NT2/D1 (cell line): ENCODE data around the gene WDR82.

ENCODE experiments used
- DNase-seq: peaks from one replicate; pipeline ENCODE4 v3.0.0-alpha.2; 2011; ENCODE audit warnings: low read depth, low spot score
- H3K27me3 ChIP-seq: 2 replicates; pipeline ENCODE4 v1.6.0; 2011; ENCODE audit warnings: mild to moderate bottlenecking; ENCODE audit not compliant: insufficient read length, insufficient read depth
- H3K36me3 ChIP-seq: 2 replicates; pipeline ENCODE4 v1.6.1; 2011; ENCODE audit warnings: mild to moderate bottlenecking, low read length, mixed read lengths; ENCODE audit not compliant: insufficient read depth, insufficient read length
- H3K4me1 ChIP-seq: 2 replicates; pipeline ENCODE4 v1.5.1; 2011; ENCODE audit not compliant: insufficient read depth, insufficient read length
- H3K4me3 ChIP-seq: 2 replicates; pipeline ENCODE4 v1.5.1; 2011; ENCODE audit warnings: low read depth; ENCODE audit not compliant: insufficient read length
- H3K9ac ChIP-seq: 2 replicates; pipeline ENCODE4 v1.6.0; 2011; ENCODE audit warnings: low read depth; ENCODE audit not compliant: insufficient read length
- H3K9me3 ChIP-seq: 2 replicates; pipeline ENCODE4 v1.5.1; 2011; ENCODE audit warnings: mild to moderate bottlenecking, low read length; ENCODE audit not compliant: insufficient read depth
- SUZ12 ChIP-seq: IDR thresholded peaks from 2 replicates; pipeline ENCODE4 v1.6.1; 2011; ENCODE audit not compliant: insufficient read length, insufficient read depth; ENCODE audit errors: extremely low read depth
- YY1 ChIP-seq: IDR thresholded peaks from 2 replicates; pipeline ENCODE4 v1.6.1; 2011; ENCODE audit not compliant: insufficient read length, insufficient read depth
- ZNF274 ChIP-seq: IDR thresholded peaks from 2 replicates; pipeline ENCODE4 v1.6.1; 2011; ENCODE audit warnings: mild to moderate bottlenecking, low read depth, low read length

The WDR82 gene

DNA sequence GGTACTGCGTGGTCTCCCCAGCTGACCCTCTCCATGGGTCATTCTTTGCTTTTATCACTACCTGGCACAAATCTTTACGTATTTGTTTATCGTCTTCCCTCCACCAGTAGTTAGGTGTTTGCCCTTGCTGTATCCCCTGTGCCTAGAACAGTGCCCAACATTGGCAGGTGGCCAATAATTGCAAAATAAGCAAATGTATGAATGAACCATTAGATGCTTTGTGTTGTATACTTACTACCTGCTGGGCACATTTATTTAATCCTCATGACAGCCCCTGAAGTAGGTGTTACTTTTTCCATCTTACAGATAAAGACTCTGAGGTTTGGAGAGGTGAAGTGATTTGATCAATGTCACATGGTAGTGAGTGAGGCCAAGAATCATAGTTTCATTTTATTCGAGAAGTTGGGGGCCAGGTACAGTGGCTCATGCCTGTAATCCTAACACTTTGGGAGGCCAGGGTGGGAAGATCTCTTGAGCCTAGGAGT is 37.5 kb downstream of the WDR82 start:
- Histone ChIP-seq H3K27me3 (peaks cover 7% of the 10 kb centered on the region), H3K4me1 (peaks cover 29% of the 10 kb centered on the region), H3K4me3 (no peak overlapping the region), H3K36me3 (peaks cover 9% of the 10 kb centered on the region), H3K9ac (no peak overlapping the region), H3K9me3 (no peaks in the 10 kb centered on the region)
- no peak for DNase-seq
- no peak for TF ChIP-seq ZNF274
- no peak for TF ChIP-seq YY1
- no peak for TF ChIP-seq SUZ12

DNA sequence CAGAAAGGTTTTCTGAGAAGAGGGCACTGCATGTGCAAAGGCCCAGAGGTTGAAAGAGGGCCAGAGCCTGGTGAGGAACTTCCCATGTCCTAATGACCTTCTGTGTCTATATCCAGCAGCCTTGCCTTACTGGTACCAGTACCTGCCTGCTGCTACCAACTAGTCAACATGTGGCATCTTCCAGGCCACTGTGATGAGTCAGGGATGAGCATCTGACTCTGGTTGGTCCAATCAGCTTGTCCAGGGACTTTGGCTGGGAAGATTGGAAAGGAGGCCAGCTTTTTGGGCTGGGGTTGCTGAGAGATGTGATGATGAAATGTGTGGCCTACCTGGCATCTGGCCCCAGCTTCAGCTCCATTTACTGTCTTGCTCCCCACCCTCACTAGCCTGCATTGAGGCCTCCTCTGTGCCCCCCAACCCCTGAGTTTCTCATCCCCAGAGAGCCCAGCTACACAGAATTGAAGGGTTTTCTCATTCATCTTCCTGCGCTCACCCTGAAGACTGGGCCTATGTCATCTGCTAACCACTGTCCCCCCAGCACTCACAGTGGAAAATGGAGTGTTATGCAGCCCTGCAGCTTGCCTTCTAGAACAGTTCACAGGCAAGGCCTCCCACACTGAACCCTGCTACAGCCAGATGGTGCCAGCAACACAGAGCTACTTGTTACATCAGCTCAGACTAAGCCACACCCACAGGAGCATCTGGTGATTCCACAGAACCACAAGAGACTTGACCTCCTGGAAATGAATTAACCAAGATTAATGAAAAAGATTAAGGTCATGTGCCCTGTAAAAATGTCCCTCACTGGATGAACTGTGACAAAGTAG is 38.2 kb downstream of the WDR82 start:
- Histone ChIP-seq H3K9me3 (no peaks in the 10 kb centered on the region), H3K4me3 (peak overlapping the region; percentile 96), H3K4me1 (peaks cover 30% of the 10 kb centered on the region), H3K36me3 (peaks cover 15% of the 10 kb centered on the region), H3K9ac (peak overlapping the region; percentile 97), H3K27me3 (peaks cover 3% of the 10 kb centered on the region)
- DNase-seq, result no peak
- TF ChIP-seq ZNF274 (no peak), SUZ12 (no peak), YY1 (no peak)

DNA sequence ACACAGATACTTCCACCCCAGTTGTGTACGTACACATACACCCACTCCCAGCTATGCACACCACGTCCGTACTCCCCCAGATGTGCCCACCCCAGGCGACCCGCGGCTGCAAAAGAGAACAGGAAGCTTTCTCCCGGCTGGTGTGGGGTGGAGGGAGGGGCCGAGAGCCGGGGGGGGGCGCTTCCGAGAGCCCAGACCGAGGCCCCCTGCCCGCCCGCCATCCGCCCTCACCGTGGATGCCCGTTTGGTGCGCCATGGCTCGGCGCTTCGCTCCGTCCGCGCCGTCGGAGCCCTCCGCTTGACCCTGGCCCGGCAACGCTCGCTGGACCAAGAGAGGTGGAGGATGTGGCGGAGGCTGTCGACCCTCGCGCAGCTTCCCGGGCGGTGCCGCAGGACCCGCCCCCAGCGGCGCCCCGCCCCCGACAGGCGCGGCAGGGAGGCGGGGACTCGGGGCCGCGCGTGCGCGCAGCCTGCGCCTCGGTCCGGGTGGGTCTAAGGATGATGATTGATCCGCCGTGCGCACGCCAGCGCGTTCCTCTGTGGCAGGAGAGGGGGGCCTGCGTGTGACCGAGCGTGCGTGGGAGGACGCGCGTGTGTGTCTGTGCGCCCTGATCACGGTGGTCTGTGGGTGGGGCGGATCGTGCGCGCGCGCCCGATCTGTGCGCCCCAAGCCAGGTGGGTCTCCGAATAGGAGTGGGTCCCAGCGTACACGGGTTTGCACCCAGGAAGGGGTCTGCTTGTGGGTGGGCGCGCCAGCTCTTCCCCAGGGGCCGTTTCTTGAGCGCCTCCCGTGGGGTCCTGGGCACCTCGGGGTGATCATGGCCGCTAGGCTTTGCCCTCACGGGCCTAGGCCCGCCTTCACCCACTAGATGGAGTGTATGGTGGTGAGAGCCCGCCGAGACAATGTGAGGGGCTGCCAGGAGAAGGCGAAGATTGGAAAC is 39.4 kb downstream of the WDR82 start, which contains the start of gene TWF2:
TSS of gene TWF2 (minus strand) at position 398 of the 941 bp plus-strand sequence. CDS start at position 256, 142 bp downstream.
- peaks cover 24% of the 10 kb centered on the region for H3K4me1 ChIP-seq
- H3K9me3 ChIP-seq, result no peaks in the 10 kb centered on the region
- TF ChIP-seq ZNF274 (no peak), SUZ12 (no peak), YY1 (no peak)
- H3K36me3 ChIP-seq, result peaks cover 25% of the 10 kb centered on the region
- H3K4me3 ChIP-seq, result peak within 1 kb of the TSS; percentile 96
- peak within 1 kb of the TSS; percentile 97 for H3K9ac ChIP-seq
- no peaks in the 10 kb centered on the region for H3K27me3 ChIP-seq
- DNase-seq, result peak; percentile 63

DNA sequence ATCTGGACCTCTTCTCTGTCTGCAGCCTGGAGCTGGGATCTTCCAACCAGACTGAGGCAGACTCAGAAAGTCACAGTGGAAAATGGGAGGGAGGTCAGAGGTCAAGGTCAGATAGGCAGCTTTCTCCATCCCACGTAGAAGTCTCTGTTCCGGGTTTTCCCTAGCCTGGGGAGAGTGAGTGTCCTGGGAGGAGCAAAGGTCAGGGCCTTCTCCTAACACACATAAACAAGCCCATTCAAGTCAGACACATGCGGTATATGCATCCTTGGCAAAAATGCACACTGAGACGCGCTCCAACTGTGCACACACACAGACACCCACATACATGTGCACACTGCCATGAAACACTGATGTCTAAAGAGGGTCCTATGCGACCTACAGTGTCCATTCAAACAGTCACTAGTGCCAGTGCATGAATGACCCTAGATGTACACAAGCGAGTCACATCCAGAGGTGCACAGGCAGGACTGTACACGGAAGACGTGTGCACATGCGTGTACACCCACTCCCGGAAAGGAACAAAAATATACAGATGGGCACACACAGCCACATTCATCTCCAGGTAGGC is 40.2 kb downstream of the WDR82 start:
- TF ChIP-seq SUZ12, result no peak
- TF ChIP-seq YY1, result no peak
- TF ChIP-seq ZNF274, result no peak
- DNase-seq, result no peak
- no peaks in the 10 kb centered on the region for H3K9me3 ChIP-seq
- peak overlapping the region; percentile 96 for H3K4me3 ChIP-seq
- peaks cover 27% of the 10 kb centered on the region for H3K36me3 ChIP-seq
- peak overlapping the region; percentile 97 for H3K9ac ChIP-seq
- H3K27me3 ChIP-seq, result no peaks in the 10 kb centered on the region
- peaks cover 21% of the 10 kb centered on the region for H3K4me1 ChIP-seq

DNA sequence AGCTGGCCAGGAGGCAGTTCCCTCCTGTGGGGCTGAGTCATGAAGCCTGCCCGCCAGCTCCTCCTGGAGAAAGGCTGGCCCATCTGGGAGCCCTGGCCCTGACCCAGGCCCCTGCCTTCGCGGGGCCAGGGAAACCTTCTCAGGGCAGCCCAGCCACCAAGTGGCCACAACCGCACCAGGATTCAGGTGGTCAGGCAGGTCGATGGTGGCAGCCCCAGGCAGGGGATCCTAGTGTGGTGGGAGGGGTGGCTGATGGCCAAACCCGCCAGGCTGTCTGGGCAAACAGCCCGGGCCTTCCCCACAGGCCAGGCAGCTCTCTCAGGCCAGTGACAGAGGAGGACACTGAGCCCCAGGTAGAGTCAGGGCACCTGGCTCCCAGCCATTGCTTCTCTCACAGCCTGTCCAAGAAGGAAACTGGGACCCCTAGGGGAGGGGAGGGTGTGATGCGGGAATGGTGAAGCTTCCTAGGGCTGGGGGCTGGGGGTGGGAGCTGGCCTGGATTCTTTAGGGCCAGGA is 40.7 kb downstream of the WDR82 start:
- H3K4me3 ChIP-seq, result peak overlapping the region; percentile 96

DNA sequence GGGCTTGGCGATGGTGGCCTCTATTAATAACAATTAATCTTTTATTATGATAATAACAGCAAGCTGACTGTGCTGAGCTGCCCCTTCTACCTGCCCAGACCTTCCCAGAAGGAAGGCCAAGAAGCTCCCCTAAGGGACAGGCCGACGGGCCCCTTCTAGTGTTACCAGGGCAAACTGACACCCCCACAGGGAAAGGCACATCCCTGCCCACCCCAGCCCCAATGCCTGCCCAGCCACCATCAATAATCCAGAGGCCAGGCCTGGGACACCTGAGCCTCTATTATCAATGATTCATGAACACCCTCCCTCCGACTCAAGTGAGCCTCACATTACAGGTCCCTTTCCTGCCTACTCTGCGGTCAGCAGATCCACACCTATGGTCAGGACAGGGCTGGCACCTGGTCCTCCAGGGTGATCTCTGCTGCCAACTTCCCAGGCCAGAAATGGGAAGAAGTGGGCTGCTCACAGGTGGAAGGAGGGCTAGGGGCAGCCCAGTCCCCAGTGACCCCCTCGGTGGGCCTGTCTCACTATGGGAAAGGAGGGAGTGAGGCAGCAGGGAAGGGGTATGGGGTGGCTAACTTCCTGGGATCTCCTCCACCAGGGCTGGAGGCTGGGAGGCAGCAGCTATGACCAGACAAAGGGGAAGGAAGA is 41.3 kb downstream of the WDR82 start:
- no peak for DNase-seq
- Histone ChIP-seq H3K9ac (peak overlapping the region; percentile 97), H3K4me1 (peaks cover 21% of the 10 kb centered on the region), H3K9me3 (no peaks in the 10 kb centered on the region), H3K36me3 (peaks cover 30% of the 10 kb centered on the region), H3K27me3 (no peaks in the 10 kb centered on the region), H3K4me3 (peak overlapping the region; percentile 96)
- no peak for TF ChIP-seq ZNF274
- TF ChIP-seq SUZ12, result no peak
- TF ChIP-seq YY1, result no peak

More for the DNA sequence above, 40.7 kb downstream of the WDR82 start:
- Histone ChIP-seq H3K27me3 (no peaks in the 10 kb centered on the region), H3K4me1 (peaks cover 21% of the 10 kb centered on the region), H3K36me3 (peaks cover 27% of the 10 kb centered on the region), H3K9ac (peak overlapping the region; percentile 97), H3K9me3 (no peaks in the 10 kb centered on the region)
- DNase-seq, result no peak
- TF ChIP-seq YY1 (no peak), ZNF274 (no peak), SUZ12 (no peak)
